Fibroblast of lung (primary cell): Measurements from ENCODE around the gene CREB3.

ENCODE experiments used
- CTCF ChIP-seq, 2 donors: IDR thresholded peaks in 1 of 2; conservative IDR thresholded peaks in 1 of 2; 1 replicate in 1 of 2; 2 replicates in 1 of 2; pipeline ENCODE4 v1.5.1; 2011 to 2012; ENCODE audit warnings: low read length in 2 of 2, control low read depth in 1 of 2, inconsistent platforms in 1 of 2, low read depth in 1 of 2, mild to moderate bottlenecking in 1 of 2
- EZH2 ChIP-seq: IDR thresholded peaks from 2 replicates; pipeline ENCODE4 v1.5.1; 2012; ENCODE audit warnings: low read length, control low read depth, mild to moderate bottlenecking; ENCODE audit errors: missing control alignments

GRCh38 chr9:35738186-35738585 is 5.7 kb downstream of the CREB3 start:
- TF ChIP-seq CTCF (conservative IDR thresholded peaks at IDR 0.05 in 1 of 2, IDR thresholded peaks at IDR 0.05 in 1 of 2; ENCODE audit: low read depth in 1 of 2, low read length in 2 of 2) (no peak), EZH2 (no peak)
